Stomach (tissue), 9 donors: ENCODE measurements around the gene HS3ST6. TPM values are rescaled to one million over a fixed set of nuclear protein-coding genes. Genes with fewer than 3 reads are reported as not detected.
A peak's percentile ranks its signal among the peaks of the same experiment; 100 is the strongest.
"Not testable (repeated sequence)": the region's sequence is repeated elsewhere in the genome, so short reads cannot be mapped to it uniquely, and the experiment has no call there.

Experiments used
- DNase-seq, 2 donors: peaks; one replicate each; pipeline versions ENCODE4 v3.0.0 to v3.0.0-alpha.2; 2013 to 2019
- H3K27ac ChIP-seq, 5 donors: fragments of 200-600 bp in 4 of 5; sonication (generic) in 4 of 5; one replicate each; pipeline ENCODE4 v1.5.1; 2013 to 2019; ENCODE audit warnings: mild to moderate bottlenecking in 1 of 5, moderate library complexity in 1 of 5
- H3K27me3 ChIP-seq, 3 donors: fragments of 200-600 bp; sonication (generic); one replicate each; pipeline ENCODE4 v1.5.1; 2017 to 2019; ENCODE audit warnings: mixed run types in 1 of 3
- H3K36me3 ChIP-seq, 4 donors: fragments of 200-600 bp; sonication (generic); 1 replicate in 3 of 4; 2 replicates in 1 of 4; pipeline ENCODE4 v1.5.1; 2016 to 2019
- H3K4me1 ChIP-seq, 4 donors: fragments of 200-600 bp; sonication (generic); one replicate each; pipeline ENCODE4 v1.5.1; 2016 to 2019
- H3K4me3 ChIP-seq, 4 donors: fragments of 200-600 bp; sonication (generic) in 3 of 4; one replicate each; pipeline ENCODE4 v1.5.1; 2016 to 2019; ENCODE audit warnings: mild to moderate bottlenecking in 1 of 4
- H3K9me3 ChIP-seq, 4 donors: fragments of 200-600 bp; sonication (generic); one replicate each; pipeline ENCODE4 v1.5.1; 2016 to 2019
- CTCF ChIP-seq, 7 experiments: fragments of 450-650 bp in 4 of 7; fragments of 200-600 bp in 3 of 7; sonication (generic) in 3 of 7; IDR thresholded peaks; one replicate each; pipeline ENCODE4 v1.5.1; 2016 to 2019; ENCODE audit warnings: antibody characterized with exemption in 7 of 7, control low read depth in 2 of 7, mild to moderate bottlenecking in 1 of 7
- EP300 ChIP-seq: sonication (generic); formaldehyde crosslinking; IDR thresholded peaks from one replicate; pipeline ENCODE4 v1.6.1; 2017; ENCODE audit warnings: antibody characterized with exemption
- POLR2A ChIP-seq, 4 donors: fragments of 450-650 bp; IDR thresholded peaks; one replicate each; pipeline ENCODE4 v1.6.1; 2016; ENCODE audit warnings: antibody characterized with exemption in 4 of 4, control low read depth in 2 of 4, mild to moderate bottlenecking in 1 of 4, moderate library complexity in 1 of 4
- POLR2AphosphoS5 ChIP-seq, 3 donors: sonication (generic); formaldehyde crosslinking; IDR thresholded peaks; one replicate each; pipeline ENCODE4 v1.6.1; 2016; ENCODE audit warnings: antibody characterized with exemption in 3 of 3
- WGBS, 5 donors: extraction: QIAGEN DNeasy Blood & Tissue Kit in 3 of 5; methylation state at CpG; one replicate each; pipeline versions ENCODE4 v1.1.5 to v1.1.7; 2013 to 2018; 5-methylcytosine and 5-hydroxymethylcytosine counted together
- intact Hi-C: fragments of 100-400 bp; cut with DNase I; formaldehyde crosslinking; loops from one replicate; pipeline ENCODE4 v1.15.1; 2023; ENCODE audit warnings: low total_unique reads
- polyA plus RNA-seq, 3 donors: library from polyadenylated mRNA; stranded (reverse); fragments of 200-250 nt; gene quantifications; one replicate each; pipeline ENCODE4 v1.2.3, GENCODE V29; 2013
- total RNA-seq, 5 donors: library from RNA; depleted of rRNA; stranded (reverse); fragments of >200 nt; gene quantifications; one replicate each; pipeline versions ENCODE4 v1.1.0 to v1.2.3, GENCODE V29; 2014 to 2016
- donor health status: healthy with polysubstance abuse.
- donor health status: Bipolar disorder and iron deficiency.
- donor health status: healthy.

Gene HS3ST6
- total and polyA plus RNA-seq, 8 donors, result 1.6 TPM; not detected in 7

DNA sequence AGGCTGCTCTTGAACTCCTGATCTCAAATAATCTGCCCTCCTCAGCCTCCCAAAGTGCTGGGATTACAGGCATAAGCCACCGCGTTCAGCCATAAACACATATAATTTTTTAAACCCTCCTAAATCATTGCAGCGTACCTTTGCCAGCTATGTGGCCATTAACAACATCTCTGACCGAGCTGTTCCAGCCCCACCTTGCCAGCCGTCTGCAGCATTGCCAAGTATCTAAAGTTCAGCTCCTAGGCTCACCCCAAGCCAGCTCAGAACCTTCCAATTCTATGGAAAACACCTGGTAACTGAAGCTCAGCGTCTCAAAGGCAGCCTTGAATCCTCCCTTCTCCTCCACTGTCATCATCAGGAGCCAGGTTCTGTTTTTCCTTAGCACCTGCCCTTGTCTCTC is 41.1 kb downstream of the HS3ST6 start:
- peaks cover 0 to 2% (median under 1%) of the 10 kb centered on the region in 4 donors for H3K9me3 ChIP-seq
- H3K27ac ChIP-seq, result no peak overlapping the region
- no peaks in the 10 kb centered on the region for H3K36me3 ChIP-seq
- intact Hi-C loops, result no loop called here
- peaks cover 0 to 7% (median 2%) of the 10 kb centered on the region in 4 donors for H3K4me1 ChIP-seq
- TF ChIP-seq EP300, result no peak
- no peak for TF ChIP-seq POLR2AphosphoS5 (IDR thresholded peaks at IDR 0.05)
- no peak for TF ChIP-seq POLR2A (IDR thresholded peaks at IDR 0.05)
- no peak for TF ChIP-seq CTCF (IDR thresholded peaks at IDR 0.05)
- peaks cover 0 to 97% (median 29%) of the 10 kb centered on the region in 3 donors for H3K27me3 ChIP-seq
- H3K4me3 ChIP-seq, result no peak overlapping the region
- no peak for DNase-seq
- WGBS, 5 donors, result 47 to 57% (median 49%) methylated on average over 6 of the region's 6 CpGs

DNA sequence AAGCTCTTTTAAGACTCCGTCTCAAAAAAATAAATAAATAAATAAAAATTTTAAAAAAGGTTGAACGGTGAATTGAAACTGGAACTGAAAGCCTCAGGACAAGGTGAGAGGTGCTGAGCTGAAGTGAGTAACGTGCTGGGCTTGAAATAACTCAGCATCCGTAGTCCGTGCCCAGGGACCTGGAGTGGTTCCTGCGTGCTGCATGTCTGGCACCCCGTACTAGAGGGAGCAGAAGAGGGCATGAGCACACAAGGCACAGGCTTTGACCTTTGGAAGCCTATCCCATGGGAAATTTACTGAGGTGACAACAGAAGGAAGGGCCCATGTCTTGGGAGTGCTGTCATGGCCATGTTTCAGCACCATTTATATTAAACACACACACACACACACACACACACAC is 41.7 kb downstream of the HS3ST6 start:
- H3K9me3 ChIP-seq, result peaks cover 0 to 6% (median 1%) of the 10 kb centered on the region in 4 donors
- no peak overlapping the region for H3K27ac ChIP-seq
- peaks cover 0 to 12% (median 4%) of the 10 kb centered on the region in 4 donors for H3K4me1 ChIP-seq
- no peak for DNase-seq
- peaks cover 0 to 96% (median 35%) of the 10 kb centered on the region in 3 donors for H3K27me3 ChIP-seq
- H3K4me3 ChIP-seq, result no peak overlapping the region
- intact Hi-C loops, result no loop called here
- no peak for TF ChIP-seq POLR2A (IDR thresholded peaks at IDR 0.05)
- no peak for TF ChIP-seq CTCF (IDR thresholded peaks at IDR 0.05)
- TF ChIP-seq POLR2AphosphoS5 (IDR thresholded peaks at IDR 0.05), result no peak
- TF ChIP-seq EP300, result no peak
- WGBS, 5 donors, result 65 to 81% (median 74%) methylated on average over 7 of the region's 7 CpGs
- H3K36me3 ChIP-seq, result no peaks in the 10 kb centered on the region

- WGBS, 5 donors, result 84 to 87% (median 84%) methylated on average over 13 of the region's 13 CpGs
- Histone ChIP-seq H3K4me1 (peaks cover 0 to 12% (median 4%) of the 10 kb centered on the region in 4 donors), H3K27me3 (peaks cover 0 to 92% (median 35%) of the 10 kb centered on the region in 3 donors)
- H3K4me3 ChIP-seq, DNase-seq, H3K36me3 ChIP-seq, H3K9me3 ChIP-seq, intact Hi-C loops, H3K27ac ChIP-seq: not testable (repeated sequence)
Observed at GRCh38 chr16:1876066-1876465, 42.1 kb downstream of the HS3ST6 start.

DNA sequence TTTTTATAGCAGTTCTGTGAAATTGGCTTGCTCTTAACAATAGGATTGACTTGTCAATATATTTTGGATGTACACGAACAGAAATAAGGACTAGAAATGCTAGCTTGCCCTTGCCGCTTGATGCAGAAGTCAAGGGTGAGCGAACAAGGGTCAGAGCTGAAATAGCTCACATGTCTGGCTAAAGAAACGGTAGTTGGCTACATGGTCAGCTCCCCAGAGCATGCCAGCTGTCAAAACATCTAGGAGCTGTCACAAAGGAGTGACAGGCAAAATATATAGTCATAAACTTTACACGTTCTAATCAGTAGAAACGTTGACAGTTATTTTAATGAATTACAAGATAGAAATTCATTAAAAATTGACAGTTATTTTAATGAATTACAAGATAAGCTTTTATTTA is 43.4 kb downstream of the HS3ST6 start:
- Histone ChIP-seq H3K36me3 (no peaks in the 10 kb centered on the region), H3K27ac (no peak overlapping the region), H3K4me1 (peaks cover 0 to 12% (median 4%) of the 10 kb centered on the region in 4 donors), H3K4me3 (no peak overlapping the region), H3K9me3 (peaks cover 0 to 6% (median 1%) of the 10 kb centered on the region in 4 donors), H3K27me3 (peaks cover 0 to 83% (median 35%) of the 10 kb centered on the region in 3 donors)
- intact Hi-C loops, result no loop called here
- no peak for TF ChIP-seq POLR2A (IDR thresholded peaks at IDR 0.05)
- 41 to 50% (median 49%) methylated on average over 6 of the region's 6 CpGs for WGBS, 5 donors
- no peak for DNase-seq

DNA sequence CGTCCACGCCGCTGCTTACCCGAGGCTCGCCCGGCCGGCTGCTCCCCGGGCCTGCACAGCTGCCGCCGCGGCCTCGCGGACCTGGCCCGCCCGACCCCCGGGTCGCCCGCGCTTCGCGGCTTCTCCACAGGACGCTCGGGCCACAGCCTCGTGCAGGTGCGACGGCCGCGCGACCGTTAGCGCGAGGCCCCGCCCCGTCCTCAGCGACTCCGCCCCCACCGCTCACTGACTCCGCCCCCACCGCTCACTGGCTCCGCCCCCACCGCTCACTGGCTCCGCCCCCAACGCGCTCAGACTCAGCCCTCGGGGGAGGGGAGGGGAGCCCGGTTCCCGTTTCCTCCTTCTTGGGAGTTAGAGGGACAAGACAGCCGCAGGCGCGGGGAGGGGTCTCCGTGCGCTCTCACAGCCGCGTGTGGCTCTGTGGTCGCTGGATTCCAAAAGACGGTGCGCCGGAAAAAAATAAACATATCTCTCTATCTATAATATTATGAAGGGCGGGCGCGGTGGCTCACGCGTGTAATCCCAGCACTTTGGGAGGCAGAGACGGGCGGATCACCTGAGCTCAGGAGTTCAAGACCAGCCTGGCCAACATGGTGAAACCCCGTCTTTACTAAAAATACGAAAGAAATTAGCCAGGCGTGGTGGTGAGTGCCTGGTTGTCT is 46.1 kb downstream of the HS3ST6 start, which contains the start of gene MEIOB:
Gene MEIOB (minus strand): TSS at position 191 of the 662 bp plus-strand sequence. CDS start 3,989 bp downstream, outside the sequence.
- peak in 1 of 2 donors; percentile 46 for DNase-seq
- intact Hi-C loops, result no loop called here
- H3K9me3 ChIP-seq, result peaks cover 0 to 6% (median 1%) of the 10 kb centered on the region in 4 donors
- WGBS, 5 donors, result 6 to 15% (median 14%) methylated on average over 36 to 68 of the region's 68 CpGs
- H3K36me3 ChIP-seq, result no peaks in the 10 kb centered on the region
- no peak within 1 kb of the TSS for H3K27ac ChIP-seq
- H3K4me1 ChIP-seq, result peaks cover 0 to 12% (median 4%) of the 10 kb centered on the region in 4 donors
- H3K4me3 ChIP-seq, result peak within 1 kb of the TSS in 3 of 4 donors; percentile 11 to 31 (median 13)
- H3K27me3 ChIP-seq, result peaks cover 0 to 60% (median 26%) of the 10 kb centered on the region in 3 donors
- no peak for TF ChIP-seq EP300
- TF ChIP-seq POLR2AphosphoS5 (IDR thresholded peaks at IDR 0.05), result no peak
- no peak for TF ChIP-seq POLR2A (IDR thresholded peaks at IDR 0.05)
- TF ChIP-seq CTCF (IDR thresholded peaks at IDR 0.05), result no peak
